ENCODE data around the gene PLCH1.

The PLCH1 gene

GRCh38 chr3:155744626-155745324 is at the start of gene PLCH1:
TSS of gene PLCH1 (minus strand) at chr3:155745071. CDS start at chr3:155704224, 40,847 bp downstream.
- peak; percentile 20 for DNase-seq

- DNase-seq, result no peak
Measured at GRCh38 chr3:155792532-155792931, 47.7 kb upstream of the PLCH1 start.

GRCh38 chr3:155791190-155791589 is 46.3 kb upstream of the PLCH1 start:
- DNase-seq, result no peak

- DNase-seq, result no peak
Measured at GRCh38 chr3:155790272-155790925, 45.5 kb upstream of the PLCH1 start.

- no peak for DNase-seq
Measured at GRCh38 chr3:155785662-155786295, 40.9 kb upstream of the PLCH1 start.

GRCh38 chr3:155782390-155782953 is 37.6 kb upstream of the PLCH1 start:
- no peak for DNase-seq

- no peak for DNase-seq
Measured at GRCh38 chr3:155780291-155780690, 35.4 kb upstream of the PLCH1 start.

GRCh38 chr3:155778462-155778861 is 33.6 kb upstream of the PLCH1 start:
- no peak for DNase-seq

- no peak for DNase-seq
Measured at GRCh38 chr3:155772801-155773200, 27.9 kb upstream of the PLCH1 start.

GRCh38 chr3:155771126-155771525 is 26.3 kb upstream of the PLCH1 start:
- DNase-seq, result no peak

- DNase-seq, result no peak
Measured at GRCh38 chr3:155766206-155766605, 21.3 kb upstream of the PLCH1 start.

GRCh38 chr3:155763870-155764463 is 19.1 kb upstream of the PLCH1 start:
- DNase-seq, result no peak

- DNase-seq, result no peak
Measured at GRCh38 chr3:155760653-155761052, 15.8 kb upstream of the PLCH1 start.

GRCh38 chr3:155757577-155757976 is 12.7 kb upstream of the PLCH1 start:
- DNase-seq, result no peak

GRCh38 chr3:155753038-155753639 is 8.3 kb upstream of the PLCH1 start:
- DNase-seq, result peak; percentile 45

GRCh38 chr3:155748611-155749365 is 3.9 kb upstream of the PLCH1 start:
- no peak for DNase-seq

GRCh38 chr3:155747946-155748290 is 3.0 kb upstream of the PLCH1 start:
- no peak for DNase-seq

- DNase-seq, result no peak
Measured at GRCh38 chr3:155747286-155747945, 2.5 kb upstream of the PLCH1 start.

GRCh38 chr3:155746703-155747102 is 1.8 kb upstream of the PLCH1 start:
- no peak for DNase-seq

- no peak for DNase-seq
Measured at GRCh38 chr3:155745795-155746550, 1.1 kb upstream of the PLCH1 start.

Measured in NCI-H1694 (cell line).